ENCODE results near the gene SIPA1.

- TF ChIP-seq CTCF (conservative IDR thresholded peaks at IDR 0.05 in 1 of 2, IDR thresholded peaks at IDR 0.05 in 1 of 2; ENCODE audit: extremely low read depth in 1 of 2, insufficient read depth in 1 of 2, low read depth in 1 of 2, low read length in 2 of 2) = no peak
- no peak for TF ChIP-seq EZH2 (IDR thresholded peaks at IDR 0.05; ENCODE audit: borderline replicate concordance, low read length)
Measured at GRCh38 chr11:65661599-65662246, 23.8 kb downstream of the SIPA1 start.
